HG03060 (cell line): ENCODE results near the gene MAG.

Source experiments
- ATAC-seq: cut with Tn5 transposase; IDR thresholded peaks from one replicate; pipeline ENCODE4 v1.9.1; 2021; ENCODE audit warnings: low read depth, moderate number of reproducible peaks; ENCODE audit not compliant: unreplicated experiment

Gene MAG

DNA sequence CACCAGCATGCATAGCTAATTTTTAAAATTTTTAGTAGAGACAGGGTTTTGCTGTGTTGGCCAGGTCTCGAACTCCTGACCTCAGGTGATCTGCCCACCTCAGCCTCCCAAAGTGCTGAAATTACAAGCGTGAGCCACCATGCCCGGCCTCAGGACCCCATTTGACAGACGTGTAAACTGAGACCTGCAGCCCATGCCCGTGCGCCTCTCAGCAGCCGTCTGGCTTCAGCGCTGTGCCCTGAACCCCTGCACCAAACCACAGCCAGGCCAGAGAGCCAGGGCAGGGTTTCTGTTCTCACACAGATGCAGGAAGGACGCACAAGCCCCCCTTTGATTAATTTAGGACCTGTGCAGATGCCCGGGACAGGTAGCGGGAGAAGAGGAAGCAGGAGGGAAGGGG is 48.5 kb downstream of the MAG start:
- no peak for ATAC-seq

DNA sequence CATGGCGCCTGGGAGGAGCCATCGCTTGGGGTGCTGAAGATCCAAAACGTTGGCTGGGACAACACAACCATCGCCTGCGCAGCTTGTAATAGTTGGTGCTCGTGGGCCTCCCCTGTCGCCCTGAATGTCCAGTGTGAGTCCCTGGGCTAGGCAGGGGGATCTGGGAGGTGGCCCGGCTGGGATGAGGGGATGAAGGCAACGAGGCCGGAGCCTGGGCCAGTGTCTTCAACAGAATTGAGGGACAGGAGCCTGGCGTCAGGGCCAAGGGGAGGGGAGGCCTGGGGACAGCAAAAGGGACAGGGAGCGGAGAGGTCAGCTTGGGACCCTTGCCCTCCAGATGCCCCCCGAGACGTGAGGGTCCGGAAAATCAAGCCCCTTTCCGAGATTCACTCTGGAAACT is 49.0 kb downstream of the MAG start:
- no peak for ATAC-seq

DNA sequence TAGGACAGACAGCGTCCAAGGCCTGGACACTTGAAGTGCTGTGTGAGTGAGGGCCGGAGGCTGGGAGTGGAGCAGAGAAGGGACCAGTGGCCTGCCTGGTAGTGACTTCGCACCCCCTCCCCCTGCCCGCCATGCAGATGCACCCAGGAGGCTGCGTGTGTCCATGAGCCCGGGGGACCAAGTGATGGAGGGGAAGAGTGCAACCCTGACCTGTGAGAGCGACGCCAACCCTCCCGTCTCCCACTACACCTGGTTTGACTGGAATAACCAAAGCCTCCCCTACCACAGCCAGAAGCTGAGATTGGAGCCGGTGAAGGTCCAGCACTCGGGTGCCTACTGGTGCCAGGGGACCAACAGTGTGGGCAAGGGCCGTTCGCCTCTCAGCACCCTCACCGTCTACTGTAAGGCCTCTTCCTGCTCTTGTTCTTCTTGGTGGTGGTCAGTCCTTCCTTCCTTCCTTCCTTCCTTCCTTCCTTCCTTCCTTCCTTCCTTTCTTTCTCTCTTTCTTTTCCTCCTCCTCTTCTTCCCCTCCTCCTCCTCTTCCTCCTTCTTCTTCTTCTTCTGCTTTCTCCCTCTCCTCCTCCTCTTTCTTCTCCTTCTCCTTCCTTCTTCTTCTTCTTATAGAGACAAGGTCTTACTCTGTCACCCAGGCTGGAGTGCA is 49.7 kb downstream of the MAG start:
- no peak for ATAC-seq

DNA sequence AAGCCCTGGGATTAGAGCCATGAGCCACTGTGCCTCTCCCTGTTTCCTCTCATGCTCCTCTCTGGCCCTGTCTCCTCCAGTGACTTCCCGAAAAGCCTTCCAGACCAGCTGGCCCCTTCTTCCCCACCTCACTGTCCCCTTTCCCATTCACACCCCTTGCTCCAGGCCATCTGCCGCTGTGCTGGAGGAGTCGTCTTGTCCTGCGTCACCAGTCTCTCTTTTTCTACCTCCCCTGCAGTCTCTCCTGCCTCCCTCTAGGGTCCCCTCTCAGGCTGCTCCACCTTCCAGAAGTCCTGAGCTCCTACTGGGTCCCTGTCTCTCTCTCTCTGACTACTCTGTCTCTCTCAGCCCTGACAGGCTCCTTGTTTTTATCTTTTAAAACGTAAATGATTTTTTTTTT is 50.5 kb downstream of the MAG start:
- ATAC-seq: no peak

DNA sequence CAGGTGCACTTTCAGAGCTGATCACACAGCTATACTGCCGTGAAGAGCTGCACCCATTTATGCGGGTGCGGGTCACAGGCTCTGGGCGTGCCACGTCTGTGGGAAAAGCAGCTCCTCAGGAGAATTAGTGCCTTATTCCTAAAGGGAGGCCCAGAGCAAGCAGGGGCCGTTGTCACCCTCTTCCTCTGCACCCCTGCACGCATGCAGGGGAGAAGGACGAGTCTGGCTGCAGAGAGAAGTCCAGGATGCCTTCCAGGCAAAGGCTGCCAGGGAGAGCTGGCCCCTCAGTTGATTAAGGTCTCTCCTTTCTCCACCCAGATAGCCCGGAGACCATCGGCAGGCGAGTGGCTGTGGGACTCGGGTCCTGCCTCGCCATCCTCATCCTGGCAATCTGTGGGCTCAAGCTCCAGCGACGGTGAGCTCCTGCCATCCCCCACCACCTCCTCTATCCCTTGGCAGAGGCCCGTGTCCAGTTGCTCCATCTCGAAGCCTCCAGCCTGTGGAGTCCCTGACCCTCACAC is 52.6 kb downstream of the MAG start:
- ATAC-seq: no peak

DNA sequence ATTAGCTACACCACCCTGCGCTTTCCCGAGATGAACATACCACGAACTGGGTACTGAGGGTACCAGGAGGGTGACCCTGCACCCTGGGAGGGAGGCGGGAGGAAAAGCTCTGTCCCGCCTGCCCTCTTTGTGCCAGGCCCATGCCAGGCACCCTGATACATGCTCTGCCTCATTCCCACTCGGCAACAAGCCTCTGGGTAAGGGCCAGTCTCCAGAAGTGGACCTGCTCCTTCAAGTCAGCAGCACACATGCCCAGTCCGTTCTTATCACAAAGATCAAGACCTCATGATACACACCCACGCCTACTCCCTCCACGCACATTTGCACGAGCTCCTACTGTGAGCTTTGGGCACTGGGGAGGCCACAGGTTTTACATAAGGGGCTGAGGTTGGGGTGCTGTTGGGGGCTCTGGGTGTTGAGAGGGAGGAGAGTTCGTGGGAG is 53.7 kb downstream of the MAG start:
- ATAC-seq: no peak

DNA sequence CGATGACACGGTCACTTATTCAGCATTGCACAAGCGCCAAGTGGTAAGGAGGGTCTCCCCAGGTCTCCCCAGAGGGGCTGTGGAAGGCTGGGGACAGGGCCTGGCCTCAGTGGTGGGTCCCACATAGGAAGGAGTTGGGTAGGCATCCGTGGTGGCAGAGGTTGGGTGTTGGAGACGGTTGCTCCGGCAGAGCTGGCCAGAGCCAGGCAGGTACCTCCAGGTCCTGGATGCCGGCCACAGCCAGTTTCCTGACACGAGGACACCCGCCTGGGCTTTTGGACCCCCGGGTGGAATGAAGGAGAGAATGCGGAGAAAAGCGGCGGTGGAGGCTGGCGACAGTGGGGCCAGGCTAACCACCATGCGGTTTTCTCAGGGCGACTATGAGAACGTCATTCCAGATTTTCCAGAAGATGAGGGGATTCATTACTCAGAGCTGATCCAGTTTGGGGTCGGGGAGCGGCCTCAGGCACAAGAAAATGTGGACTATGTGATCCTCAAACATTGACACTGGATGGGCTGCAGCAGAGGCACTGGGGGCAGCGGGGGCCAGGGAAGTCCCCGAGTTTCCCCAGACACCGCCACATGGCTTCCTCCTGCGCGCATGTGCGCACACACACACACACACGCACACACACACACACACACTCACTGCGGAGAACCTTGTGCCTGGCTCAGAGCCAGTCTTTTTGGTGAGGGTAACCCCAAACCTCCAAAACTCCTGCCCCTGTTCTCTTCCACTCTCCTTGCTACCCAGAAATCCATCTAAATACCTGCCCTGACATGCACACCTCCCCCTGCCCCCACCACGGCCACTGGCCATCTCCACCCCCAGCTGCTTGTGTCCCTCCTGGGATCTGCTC is 54.5 kb downstream of the MAG start:
- no peak for ATAC-seq

DNA sequence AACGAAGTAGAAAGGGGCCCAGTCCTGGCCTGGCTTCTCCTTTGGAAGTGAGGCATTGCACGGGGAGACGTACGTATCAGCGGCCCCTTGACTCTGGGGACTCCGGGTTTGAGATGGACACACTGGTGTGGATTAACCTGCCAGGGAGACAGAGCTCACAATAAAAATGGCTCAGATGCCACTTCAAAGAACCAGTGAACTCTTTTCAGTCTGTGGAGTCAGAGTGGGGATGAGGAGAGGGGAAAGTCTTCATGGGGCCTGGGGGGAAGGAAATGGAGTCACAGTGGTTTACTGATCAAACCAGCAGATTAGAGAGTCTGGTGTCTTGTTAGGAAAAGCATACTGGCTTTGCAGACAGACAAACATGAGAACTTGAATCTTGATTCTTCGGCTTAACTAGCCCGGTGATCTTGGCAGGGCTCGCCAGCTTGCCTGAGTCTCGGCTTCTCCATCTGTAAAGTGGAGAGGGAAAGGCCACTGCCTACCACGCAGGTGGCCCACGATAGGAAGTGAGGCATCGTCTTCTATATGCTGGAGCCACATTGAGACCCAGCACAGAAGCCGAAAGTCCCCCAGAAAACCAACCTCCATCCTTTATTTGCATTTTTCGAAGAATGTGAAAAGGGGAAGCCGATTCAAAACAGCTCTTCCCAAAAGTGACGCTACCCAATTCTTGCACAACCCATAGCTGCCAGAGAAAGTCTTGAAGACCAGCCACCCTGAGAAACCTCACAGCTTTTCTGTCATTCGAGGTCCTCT is 55.4 kb downstream of the MAG start, which contains the start of gene FFAR1:
FFAR1 (plus strand) TSS at position 732 of the 759 bp plus-strand sequence. CDS start 3,650 bp downstream, outside the sequence.
- ATAC-seq: peak; percentile 48

DNA sequence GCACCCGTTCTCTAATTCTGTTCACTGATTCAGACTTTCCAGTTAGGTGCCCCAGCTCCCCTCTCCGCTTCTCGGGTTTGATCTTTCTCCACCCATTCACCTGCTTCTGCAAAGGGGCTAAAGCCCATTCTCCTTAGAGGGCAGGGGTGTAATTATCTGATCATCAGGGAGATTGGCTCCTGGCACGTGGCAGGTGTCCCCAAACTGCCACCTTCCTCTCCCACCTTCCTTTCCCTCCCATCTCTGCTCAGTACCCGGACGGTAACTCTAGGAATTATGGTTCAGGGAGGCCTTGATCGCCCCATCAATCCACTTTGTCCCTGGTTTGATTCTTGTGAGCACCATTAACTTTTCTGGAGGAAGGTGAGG is 56.0 kb downstream of the MAG start:
- no peak for ATAC-seq

DNA sequence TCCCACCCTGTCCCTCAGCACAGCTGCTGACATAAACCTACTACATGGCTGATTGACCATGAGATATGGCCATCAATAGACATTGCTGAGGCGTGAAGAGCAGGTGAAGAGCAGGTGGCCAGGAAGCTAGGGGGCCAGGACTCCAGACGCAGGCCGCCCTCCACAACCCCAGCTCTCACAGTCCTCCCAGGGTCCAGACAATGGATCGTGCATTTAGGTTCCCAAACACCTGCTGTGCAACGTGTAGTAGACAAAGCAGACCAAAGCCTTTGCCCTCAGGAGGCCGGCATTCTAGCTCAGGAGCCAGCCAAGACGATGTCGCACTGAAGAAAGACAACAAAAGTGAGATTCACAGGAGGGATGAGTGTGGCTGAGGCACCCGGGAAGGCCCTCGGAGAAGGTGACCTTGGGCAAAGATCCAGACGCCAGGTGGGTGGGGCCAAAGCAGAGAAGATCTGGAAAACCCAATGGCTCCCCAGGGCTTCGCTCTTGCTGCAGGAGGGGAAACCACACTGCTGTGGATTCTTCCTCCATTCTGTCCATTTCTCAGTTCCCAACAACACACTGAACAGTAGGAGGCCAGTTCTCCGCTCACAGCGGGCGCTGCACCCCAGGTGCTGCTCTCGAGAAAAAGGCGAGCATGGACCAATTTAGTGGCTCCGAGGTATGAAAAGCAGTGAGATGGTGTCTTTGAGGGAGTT is 57.1 kb downstream of the MAG start:
- ATAC-seq: no peak

DNA sequence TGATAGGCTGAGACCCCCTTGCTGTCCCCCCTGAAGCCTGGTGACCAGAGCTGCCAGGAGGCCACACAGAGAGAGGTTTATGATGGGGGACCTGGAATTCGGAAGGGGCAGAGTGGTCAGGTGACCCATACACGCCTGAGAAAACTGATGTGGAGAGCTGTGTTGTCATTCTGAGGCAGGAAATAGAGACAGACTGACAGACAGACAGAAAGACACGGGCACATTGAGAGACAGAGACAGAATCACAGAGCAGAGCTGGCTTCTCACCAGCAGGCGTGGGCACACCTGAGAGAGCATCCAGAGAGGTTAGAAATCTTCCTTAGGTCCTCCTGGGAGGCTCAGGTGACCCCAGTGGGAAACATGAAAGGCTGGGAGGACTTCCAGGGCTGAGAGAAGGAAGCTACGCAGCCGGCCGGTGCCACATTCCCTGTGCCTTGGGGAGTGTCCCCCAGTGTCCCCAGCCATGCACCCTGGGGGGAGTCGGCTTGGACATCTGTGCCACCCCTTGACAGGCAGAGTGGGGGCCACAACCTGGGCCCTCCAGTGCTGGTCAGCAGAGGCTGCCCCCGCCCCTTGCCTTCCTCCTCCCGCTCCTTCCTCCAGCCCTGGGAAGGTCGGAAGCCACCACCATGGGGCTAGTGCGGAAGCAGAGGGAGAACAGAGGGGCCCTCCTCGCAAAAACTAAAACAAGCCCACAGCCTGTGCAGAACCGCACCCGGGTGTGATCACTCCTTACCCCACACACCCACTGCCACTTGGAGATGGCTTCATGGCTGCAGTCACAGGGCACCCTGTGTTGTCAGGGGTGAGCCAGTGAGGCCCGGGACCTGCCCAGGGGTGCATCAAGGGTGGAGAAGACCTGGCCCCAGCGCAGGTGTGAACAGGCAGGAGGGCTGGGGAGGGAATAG is 57.9 kb downstream of the MAG start:
- ATAC-seq: no peak

DNA sequence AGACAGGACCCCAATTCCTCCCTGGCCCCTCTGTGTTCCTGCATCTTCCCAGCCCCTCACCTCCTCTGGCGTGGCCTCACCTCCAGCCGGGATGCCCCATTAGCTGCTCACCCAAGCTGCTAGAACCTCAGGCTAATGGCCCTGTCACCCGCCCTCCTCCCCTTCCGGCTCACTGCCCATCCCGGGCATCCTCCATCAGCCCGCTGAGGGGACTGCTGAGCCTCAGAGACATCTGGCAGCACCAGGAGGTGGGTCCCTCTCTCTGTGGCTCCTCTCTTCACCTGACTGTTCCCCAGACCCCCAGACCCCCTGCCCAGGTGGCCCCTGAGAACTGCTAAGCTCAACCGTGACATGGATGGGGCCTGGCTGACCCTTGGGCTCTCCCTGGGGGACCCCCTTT is 58.6 kb downstream of the MAG start:
- ATAC-seq: no peak

DNA sequence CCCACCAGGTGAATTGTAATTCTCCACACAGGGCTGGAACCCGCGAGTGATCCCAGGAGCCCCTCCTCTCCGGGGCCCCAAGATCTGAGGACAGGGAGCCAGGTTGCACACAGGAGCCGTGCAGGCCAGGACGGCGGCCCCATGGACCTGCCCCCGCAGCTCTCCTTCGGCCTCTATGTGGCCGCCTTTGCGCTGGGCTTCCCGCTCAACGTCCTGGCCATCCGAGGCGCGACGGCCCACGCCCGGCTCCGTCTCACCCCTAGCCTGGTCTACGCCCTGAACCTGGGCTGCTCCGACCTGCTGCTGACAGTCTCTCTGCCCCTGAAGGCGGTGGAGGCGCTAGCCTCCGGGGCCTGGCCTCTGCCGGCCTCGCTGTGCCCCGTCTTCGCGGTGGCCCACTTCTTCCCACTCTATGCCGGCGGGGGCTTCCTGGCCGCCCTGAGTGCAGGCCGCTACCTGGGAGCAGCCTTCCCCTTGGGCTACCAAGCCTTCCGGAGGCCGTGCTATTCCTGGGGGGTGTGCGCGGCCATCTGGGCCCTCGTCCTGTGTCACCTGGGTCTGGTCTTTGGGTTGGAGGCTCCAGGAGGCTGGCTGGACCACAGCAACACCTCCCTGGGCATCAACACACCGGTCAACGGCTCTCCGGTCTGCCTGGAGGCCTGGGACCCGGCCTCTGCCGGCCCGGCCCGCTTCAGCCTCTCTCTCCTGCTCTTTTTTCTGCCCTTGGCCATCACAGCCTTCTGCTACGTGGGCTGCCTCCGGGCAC is 59.6 kb downstream of the MAG start:
- ATAC-seq: no peak

DNA sequence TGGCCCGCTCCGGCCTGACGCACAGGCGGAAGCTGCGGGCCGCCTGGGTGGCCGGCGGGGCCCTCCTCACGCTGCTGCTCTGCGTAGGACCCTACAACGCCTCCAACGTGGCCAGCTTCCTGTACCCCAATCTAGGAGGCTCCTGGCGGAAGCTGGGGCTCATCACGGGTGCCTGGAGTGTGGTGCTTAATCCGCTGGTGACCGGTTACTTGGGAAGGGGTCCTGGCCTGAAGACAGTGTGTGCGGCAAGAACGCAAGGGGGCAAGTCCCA is 60.2 kb downstream of the MAG start:
- no peak for ATAC-seq

DNA sequence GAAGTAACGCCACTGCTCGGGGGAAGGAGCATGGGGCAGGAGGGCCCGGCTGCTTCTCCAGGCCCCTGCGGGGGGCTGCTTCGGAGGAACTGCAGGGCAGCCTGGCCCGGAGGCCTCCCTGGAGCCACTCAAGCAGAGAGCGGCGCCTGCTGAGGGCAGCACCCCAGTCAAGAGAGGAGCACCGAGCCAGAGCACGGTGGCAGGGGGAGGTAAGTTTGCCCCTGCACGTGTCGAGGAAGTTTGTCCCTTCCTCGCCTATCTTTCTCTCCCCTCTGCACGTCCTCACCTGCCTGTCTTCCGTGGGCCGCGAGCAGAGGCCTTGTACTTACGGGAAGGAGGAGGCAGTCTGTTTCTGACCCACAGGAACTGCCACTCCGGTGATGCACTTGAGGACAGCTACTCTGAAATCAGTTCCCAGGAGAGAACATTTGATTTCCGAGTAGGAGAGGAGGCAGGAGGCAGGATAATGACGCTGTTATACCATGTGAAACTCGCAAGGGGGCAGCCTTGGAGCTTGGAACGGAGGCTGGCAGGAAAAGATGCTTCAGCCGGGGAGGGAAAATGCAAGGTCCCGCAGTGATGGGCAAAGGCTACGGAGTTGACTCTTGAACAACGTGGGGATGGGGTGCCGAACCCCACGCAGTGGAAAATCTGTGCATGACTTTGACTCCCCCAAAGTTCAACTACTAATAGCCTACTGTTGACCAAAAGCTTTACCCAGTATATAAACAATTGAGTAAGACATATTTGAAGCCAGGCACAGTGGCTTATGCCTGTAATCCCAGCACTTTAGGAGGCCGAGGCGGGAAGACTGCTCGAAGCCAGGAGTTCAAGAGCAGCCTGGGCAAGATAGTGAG is 60.7 kb downstream of the MAG start:
- ATAC-seq: no peak

DNA sequence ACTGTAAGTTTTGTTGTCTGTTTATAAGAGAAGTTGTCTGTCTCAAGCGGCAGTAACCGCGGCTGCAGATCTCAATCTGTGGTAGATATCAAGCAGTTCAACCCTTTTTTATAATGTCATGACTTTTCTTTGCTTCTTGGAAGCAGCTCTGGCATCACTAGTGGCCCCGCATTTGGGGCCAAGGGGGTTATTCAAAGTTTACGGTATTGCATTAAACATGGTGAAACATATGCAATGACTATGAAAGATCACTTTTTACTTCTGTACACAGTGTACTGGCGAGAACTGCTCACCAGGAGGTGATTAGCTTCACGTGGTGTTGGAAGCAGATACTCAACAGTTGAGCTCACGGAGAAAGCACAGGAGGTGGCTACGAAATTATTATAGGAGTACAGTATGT is 61.7 kb downstream of the MAG start:
- no peak for ATAC-seq

DNA sequence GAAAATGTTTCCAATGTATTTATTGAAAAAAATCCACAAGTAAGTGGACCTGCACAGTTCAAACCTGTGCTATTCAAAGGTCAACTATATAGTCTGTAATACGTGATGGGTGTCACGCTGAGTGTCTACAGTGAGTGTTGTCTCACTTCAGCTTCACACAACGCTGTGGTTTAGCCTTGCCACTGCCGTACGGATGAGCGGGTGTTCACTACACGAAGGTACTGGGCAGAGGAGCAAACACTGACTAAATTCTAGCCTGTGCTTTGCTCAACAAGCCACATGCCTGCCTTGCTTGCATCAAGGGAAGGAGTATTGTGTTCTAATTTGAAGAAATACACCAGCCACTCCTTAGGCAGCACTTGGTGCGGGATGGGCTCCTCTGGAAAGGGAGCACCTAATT is 62.9 kb downstream of the MAG start:
- no peak for ATAC-seq
